Measurements from ENCODE around the gene LTK. TPM values are rescaled to one million over a fixed set of nuclear protein-coding genes. Genes with fewer than 3 reads are reported as not detected.

LTK gene
- total RNA-seq, 1 experiment from 2014 or later = 5.4 TPM

DNA sequence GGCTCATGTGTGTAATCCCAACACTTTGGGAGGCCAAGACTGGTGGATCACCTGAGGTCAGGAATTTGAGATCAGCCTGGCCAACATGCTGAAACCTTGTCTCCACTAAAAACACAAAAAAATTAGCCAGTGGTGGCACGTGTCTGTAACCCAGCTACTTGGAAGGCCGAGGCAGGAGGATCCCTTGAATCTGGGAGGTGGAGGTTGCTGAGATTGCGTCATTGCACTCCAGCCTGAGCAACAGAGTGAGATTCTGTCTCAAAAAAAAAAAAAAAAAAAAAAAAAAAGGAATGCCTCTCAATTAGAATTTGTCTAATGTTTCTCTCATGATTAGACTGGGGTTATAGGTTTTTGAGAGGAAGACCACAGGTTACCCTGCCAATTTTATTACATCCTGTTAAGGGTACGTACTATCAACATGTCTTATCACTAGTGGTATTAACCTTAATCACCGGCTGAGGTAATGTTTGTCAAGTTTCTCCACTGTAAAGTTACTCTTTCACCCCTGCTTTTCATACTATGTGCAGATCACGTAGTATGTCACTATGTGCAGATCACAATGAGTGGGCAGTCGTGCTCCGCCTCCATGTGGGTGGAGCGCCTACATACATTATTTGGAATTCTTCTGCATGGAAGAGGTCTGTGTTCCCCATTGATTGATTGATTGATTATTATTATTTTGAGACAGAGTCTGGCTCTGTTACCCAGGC lies 36.6 kb upstream of the LTK start:
- Histone ChIP-seq H3K27me3 (replicated peaks; ENCODE audit: insufficient read depth, low read depth, low read length, poor library complexity) (no peaks in the 10 kb centered on the region), H3K36me3 (ENCODE audit: insufficient read depth, low read length, poor library complexity, severe bottlenecking) (no peaks in the 10 kb centered on the region), H3K27ac (ENCODE audit: low read depth, low read length, poor library complexity, severe bottlenecking) (no peak overlapping the region), H3K4me1 (ENCODE audit: insufficient read depth, low read length, poor library complexity, severe bottlenecking) (no peaks in the 10 kb centered on the region), H3K9me3 (ENCODE audit: low read depth, low read length, poor library complexity, severe bottlenecking) (no peaks in the 10 kb centered on the region), H3K4me3 (ENCODE audit: low read depth, low read length, poor library complexity, severe bottlenecking) (no peak overlapping the region)
- POLR2A ChIA-PET (ENCODE audit: low non-redundant PET) = no interaction called here
- DNase-seq (ENCODE audit: low spot score) = no peak
- CTCF ChIA-PET = no interaction called here
- TF ChIP-seq, protein P1, sequence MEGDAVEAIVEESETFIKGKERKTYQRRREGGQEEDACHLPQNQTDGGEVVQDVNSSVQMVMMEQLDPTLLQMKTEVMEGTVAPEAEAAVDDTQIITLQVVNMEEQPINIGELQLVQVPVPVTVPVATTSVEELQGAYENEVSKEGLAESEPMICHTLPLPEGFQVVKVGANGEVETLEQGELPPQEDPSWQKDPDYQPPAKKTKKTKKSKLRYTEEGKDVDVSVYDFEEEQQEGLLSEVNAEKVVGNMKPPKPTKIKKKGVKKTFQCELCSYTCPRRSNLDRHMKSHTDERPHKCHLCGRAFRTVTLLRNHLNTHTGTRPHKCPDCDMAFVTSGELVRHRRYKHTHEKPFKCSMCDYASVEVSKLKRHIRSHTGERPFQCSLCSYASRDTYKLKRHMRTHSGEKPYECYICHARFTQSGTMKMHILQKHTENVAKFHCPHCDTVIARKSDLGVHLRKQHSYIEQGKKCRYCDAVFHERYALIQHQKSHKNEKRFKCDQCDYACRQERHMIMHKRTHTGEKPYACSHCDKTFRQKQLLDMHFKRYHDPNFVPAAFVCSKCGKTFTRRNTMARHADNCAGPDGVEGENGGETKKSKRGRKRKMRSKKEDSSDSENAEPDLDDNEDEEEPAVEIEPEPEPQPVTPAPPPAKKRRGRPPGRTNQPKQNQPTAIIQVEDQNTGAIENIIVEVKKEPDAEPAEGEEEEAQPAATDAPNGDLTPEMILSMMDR (conservative IDR thresholded peaks at IDR 0.05; ENCODE audit: low read depth, low read length) = no peak
- no peak for TF ChIP-seq EZH2 (IDR thresholded peaks at IDR 0.05; ENCODE audit: borderline replicate concordance, low read depth, low read length, poor library complexity, severe bottlenecking)
- BruUV-seq (replicated peaks) = no TSS peak
- intact Hi-C loops (cut with micrococcal nuclease; ENCODE audit: unreplicated experiment) = loop anchor here (10.0 kb wide), 1 partner anchor 355 kb away; no protein-coding TSS in a partner anchor

DNA sequence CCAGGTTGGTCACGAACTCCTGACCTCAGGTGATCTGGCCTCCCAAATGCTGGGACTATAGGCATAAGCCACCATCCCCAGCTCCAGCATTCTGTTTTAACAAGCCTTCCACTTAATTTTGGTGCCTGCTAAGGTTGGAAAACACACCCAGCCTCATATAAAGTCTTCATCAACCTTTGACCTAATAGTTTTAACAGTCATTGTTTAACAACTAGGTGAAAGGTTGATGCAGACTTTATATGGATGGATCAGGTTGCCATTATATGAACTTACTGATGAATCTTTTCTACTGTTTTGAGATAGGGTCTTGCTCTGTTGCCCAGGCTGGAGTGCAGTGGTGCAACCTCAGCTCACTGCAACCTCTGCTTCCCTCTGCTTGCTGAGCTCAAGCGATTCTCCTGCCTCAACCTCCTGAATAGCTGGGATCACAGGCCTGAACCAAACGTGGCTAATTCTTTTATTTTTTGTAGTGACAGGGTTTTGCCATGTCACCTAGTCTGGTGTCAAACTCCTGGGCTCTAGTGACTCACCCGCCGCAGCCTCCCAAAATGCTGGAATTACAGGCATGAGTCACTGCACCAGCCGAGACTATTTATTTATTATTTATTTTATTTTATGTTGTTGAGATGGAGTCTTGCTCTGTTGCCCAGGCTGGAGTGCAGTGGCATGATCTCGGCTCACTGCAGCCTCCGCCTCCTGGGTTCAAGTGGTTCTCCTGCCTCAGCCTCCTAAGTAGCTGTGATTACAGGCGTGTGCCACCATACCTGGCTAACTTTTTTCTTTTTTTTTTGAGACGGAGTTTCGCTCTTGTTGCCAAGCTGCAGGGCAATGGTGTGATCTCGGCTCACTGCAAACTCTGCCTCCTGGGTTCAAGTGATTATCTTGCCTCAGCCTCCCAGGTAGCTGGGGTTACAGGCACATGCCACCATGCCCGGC lies 33.5 kb upstream of the LTK start:
- H3K4me1 ChIP-seq (ENCODE audit: insufficient read depth, low read length, poor library complexity, severe bottlenecking) = no peaks in the 10 kb centered on the region
- H3K27ac ChIP-seq (ENCODE audit: low read depth, low read length, poor library complexity, severe bottlenecking) = no peak overlapping the region
- POLR2A ChIA-PET (ENCODE audit: low non-redundant PET) = no interaction called here
- no peaks in the 10 kb centered on the region for H3K9me3 ChIP-seq (ENCODE audit: low read depth, low read length, poor library complexity, severe bottlenecking)
- H3K4me3 ChIP-seq (ENCODE audit: low read depth, low read length, poor library complexity, severe bottlenecking) = no peak overlapping the region
- no peaks in the 10 kb centered on the region for H3K36me3 ChIP-seq (ENCODE audit: insufficient read depth, low read length, poor library complexity, severe bottlenecking)
- CTCF ChIA-PET = no interaction called here
- intact Hi-C loops (cut with micrococcal nuclease; ENCODE audit: unreplicated experiment) = no loop called here
- no peak for TF ChIP-seq EZH2 (IDR thresholded peaks at IDR 0.05; ENCODE audit: borderline replicate concordance, low read depth, low read length, poor library complexity, severe bottlenecking)
- TF ChIP-seq, protein P1 (conservative IDR thresholded peaks at IDR 0.05; ENCODE audit: low read depth, low read length) = no peak
- no peaks in the 10 kb centered on the region for H3K27me3 ChIP-seq (replicated peaks; ENCODE audit: insufficient read depth, low read depth, low read length, poor library complexity)
- DNase-seq (ENCODE audit: low spot score) = peak; percentile 39
- no TSS peak for BruUV-seq (replicated peaks)

DNA sequence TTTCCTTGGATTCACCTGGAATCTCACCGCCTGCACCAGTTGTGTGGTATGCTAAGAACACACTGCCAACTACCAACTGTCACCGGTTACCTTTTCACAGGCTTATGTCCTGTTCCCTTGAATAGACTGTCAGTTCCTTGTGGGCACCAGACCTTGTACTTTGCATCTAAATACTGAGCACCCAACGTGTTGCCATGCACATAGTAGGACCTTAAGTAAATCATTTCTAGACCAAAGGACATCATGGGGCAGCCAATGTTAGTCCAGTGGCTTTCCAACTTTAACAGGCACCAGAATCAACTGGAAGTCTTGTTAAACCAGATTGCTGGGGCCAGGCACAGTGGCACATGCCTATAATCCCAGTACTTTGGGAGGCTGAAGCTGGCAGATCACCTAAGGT lies 31.6 kb upstream of the LTK start:
- CTCF ChIA-PET = no interaction called here
- DNase-seq (ENCODE audit: low spot score) = no peak
- POLR2A ChIA-PET (ENCODE audit: low non-redundant PET) = no interaction called here
- Histone ChIP-seq H3K4me3 (ENCODE audit: low read depth, low read length, poor library complexity, severe bottlenecking) (no peak overlapping the region), H3K4me1 (ENCODE audit: insufficient read depth, low read length, poor library complexity, severe bottlenecking) (no peaks in the 10 kb centered on the region), H3K36me3 (ENCODE audit: insufficient read depth, low read length, poor library complexity, severe bottlenecking) (no peaks in the 10 kb centered on the region), H3K27me3 (replicated peaks; ENCODE audit: insufficient read depth, low read depth, low read length, poor library complexity) (no peaks in the 10 kb centered on the region), H3K27ac (ENCODE audit: low read depth, low read length, poor library complexity, severe bottlenecking) (no peak overlapping the region), H3K9me3 (ENCODE audit: low read depth, low read length, poor library complexity, severe bottlenecking) (no peaks in the 10 kb centered on the region)
- TF ChIP-seq, protein P1 (conservative IDR thresholded peaks at IDR 0.05; ENCODE audit: low read depth, low read length) = no peak
- no peak for TF ChIP-seq EZH2 (IDR thresholded peaks at IDR 0.05; ENCODE audit: borderline replicate concordance, low read depth, low read length, poor library complexity, severe bottlenecking)
- no TSS peak for BruUV-seq (replicated peaks)
- intact Hi-C loops (cut with micrococcal nuclease; ENCODE audit: unreplicated experiment) = no loop called here
